HEK293T (cell line): ENCODE measurements around the gene MED29.

Experiments used
- BHLHE40 ChIP-seq: fragments of 450-650 bp; IDR thresholded peaks from 2 replicates; pipeline ENCODE4 v1.6.1; 2016; ENCODE audit warnings: mild to moderate bottlenecking, moderate library complexity, borderline replicate concordance
- ELF4 ChIP-seq: fragments of 450-650 bp; IDR thresholded peaks from 2 replicates; pipeline ENCODE4 v1.6.1; 2017; ENCODE audit warnings: antibody characterized with exemption
- FOXA1 ChIP-seq: fragments of 450-650 bp; IDR thresholded peaks from 2 replicates; pipeline ENCODE4 v1.6.1; 2016; ENCODE audit warnings: mild to moderate bottlenecking
- FOXK2 ChIP-seq: fragments of 450-650 bp; IDR thresholded peaks from 2 replicates; pipeline ENCODE4 v1.6.1; 2016; ENCODE audit warnings: mild to moderate bottlenecking
- FOXM1 ChIP-seq: fragments of 450-650 bp; IDR thresholded peaks from 2 replicates; pipeline ENCODE4 v1.6.1; 2017; ENCODE audit warnings: mild to moderate bottlenecking, borderline replicate concordance
- HDGF ChIP-seq: fragments of 450-650 bp; IDR thresholded peaks from 2 replicates; pipeline ENCODE4 v1.6.1; 2017; ENCODE audit warnings: antibody characterized with exemption, borderline replicate concordance
- PKNOX1 ChIP-seq: fragments of 450-650 bp; IDR thresholded peaks from 2 replicates; pipeline ENCODE4 v1.6.1; 2016
- SP1 ChIP-seq: fragments of 450-650 bp; IDR thresholded peaks from 2 replicates; pipeline ENCODE4 v1.6.1; 2017
- SUZ12 ChIP-seq: fragments of 450-650 bp; IDR thresholded peaks from 2 replicates; pipeline ENCODE4 v1.6.1; 2016; ENCODE audit warnings: mild to moderate bottlenecking

- TF ChIP-seq FOXM1, result no peak
- no peak for TF ChIP-seq SP1
- TF ChIP-seq PKNOX1, result no peak
- TF ChIP-seq FOXA1, result no peak
- no peak for TF ChIP-seq SUZ12
- TF ChIP-seq FOXK2, result no peak
- TF ChIP-seq HDGF, result no peak
- no peak for TF ChIP-seq BHLHE40
- TF ChIP-seq ELF4, result no peak
Measured at GRCh38 chr19:39417463-39418181, 26.4 kb downstream of the MED29 start.
